Myocyte (in vitro differentiated cells): Measurements from ENCODE around the gene CMTM7. TPM values are rescaled to one million over a fixed set of nuclear protein-coding genes. Genes with fewer than 3 reads are reported as not detected.

Experiments used
- DNase-seq: peaks from one replicate; pipeline ENCODE4 v3.0.0-alpha.2; 2012; ENCODE audit warnings: low read depth
- polyA plus RNA-seq: library from polyadenylated mRNA; unstranded; fragments of >200 nt; gene quantifications from one replicate; pipeline ENCODE4 v1.2.1, GENCODE V29; 2012; ENCODE audit warnings: missing spikeins
- total RNA-seq: library from RNA; depleted of rRNA; stranded (reverse); fragments of >200 nt; gene quantifications from 2 replicates; pipeline ENCODE4 v1.2.3, GENCODE V29; 2014

Gene CMTM7, protein sequence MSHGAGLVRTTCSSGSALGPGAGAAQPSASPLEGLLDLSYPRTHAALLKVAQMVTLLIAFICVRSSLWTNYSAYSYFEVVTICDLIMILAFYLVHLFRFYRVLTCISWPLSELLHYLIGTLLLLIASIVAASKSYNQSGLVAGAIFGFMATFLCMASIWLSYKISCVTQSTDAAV
- 10.2 and 15.2 TPM in 2 replicates for total RNA-seq
- polyA plus RNA-seq: 6.1 TPM

DNA sequence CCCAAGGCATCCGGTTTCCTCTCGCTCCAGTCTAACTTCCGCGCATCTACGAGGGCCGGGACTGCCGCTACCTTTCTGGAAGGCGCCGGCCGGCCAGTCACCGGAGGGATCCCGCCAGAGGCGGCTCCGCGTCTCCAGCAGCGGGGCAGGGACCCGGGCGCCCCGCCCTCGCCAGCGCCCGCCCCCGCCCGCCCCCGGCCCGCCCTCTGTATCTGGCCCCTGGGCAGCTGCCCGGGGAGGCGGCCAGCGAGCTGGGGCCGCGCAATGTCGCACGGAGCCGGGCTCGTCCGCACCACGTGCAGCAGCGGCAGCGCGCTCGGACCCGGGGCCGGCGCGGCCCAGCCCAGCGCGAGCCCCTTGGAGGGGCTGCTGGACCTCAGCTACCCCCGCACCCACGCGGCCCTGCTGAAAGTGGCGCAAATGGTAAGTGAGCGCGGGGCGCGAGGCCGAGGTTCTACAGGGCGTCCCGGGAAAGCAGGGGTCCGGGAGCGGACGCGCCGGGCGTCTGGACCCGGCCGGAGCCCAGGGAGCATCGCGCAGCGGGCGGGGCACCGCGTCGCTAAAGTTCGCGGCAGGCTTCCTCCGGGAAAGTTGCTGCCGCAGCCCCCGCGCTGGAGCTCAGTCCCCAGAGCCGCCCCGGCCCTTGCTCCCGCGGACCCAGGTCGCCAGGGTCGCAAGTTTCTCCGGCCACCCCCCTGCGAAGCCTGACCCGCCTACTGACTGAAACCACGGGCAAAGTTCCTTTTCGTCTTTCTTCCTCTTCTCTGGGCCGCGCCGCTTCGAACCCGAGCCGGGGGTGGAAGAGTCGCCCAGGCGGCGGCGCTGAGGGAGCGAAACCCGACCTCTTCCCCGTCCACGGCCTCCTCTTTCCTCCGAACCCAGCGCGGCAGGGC lies at the start of gene CMTM7:
Gene CMTM7, plus strand, starts transcription at position 211 of the 893 bp plus-strand sequence. Its CDS starts 54 bp downstream, at position 265.
- peak; percentile 74 for DNase-seq

DNA sequence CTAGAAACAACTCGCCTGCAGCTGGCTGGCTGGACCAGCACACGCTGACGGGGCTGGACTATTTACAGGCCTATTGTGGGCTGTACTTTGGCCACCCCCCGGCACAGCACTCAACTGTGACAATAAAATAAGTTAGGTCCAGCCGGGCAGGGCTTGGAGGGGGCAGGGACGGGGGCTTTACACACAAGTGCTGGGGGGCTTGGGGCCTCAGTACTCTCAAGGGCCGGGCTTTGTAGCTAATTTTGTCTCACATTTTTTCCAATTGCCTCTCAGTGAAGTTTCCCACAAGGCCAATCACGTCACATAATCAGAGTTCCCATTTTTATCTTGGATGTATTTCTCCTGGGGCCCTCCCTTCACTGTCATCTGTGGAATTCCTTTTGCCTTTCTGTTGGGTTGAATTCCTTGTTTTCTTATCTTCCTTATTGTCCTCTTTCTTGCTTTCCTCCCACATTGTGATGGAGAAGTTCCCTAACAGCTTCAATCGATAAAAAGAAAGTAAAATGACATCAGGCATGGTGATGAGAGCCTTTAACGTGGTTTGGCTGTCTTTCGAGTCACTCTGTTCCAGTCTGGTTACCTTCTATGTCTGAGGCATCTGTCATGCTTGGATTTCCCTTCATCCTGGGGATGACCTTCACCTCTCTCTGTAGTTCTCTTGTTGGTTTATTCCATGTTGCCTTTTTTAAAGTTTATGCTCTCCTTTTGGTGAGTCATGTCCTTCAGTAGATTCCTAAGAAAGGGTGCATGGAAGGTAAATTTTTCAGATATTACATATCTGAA lies 44.1 kb upstream of the CMTM7 start:
- peak; percentile 6 for DNase-seq

DNA sequence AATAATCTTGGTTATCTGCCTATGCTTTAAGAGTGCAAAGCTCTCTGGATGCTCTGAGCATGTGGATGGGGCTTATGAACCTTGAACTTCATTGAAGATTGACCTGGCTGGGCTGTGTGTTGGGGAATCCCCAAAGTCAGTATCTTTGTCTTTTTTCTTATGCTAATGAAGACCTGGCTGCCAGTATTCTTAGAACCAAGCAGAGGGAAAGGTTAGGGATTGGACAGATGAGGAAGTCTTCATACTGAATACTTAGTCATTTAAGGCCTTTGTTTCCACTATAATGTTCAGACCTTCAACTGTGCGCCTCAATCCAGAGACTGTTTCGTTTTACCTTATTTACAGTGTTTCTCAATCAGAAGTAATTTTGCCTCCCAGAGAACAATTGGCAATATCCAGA lies 42.5 kb upstream of the CMTM7 start:
- no peak for DNase-seq

DNA sequence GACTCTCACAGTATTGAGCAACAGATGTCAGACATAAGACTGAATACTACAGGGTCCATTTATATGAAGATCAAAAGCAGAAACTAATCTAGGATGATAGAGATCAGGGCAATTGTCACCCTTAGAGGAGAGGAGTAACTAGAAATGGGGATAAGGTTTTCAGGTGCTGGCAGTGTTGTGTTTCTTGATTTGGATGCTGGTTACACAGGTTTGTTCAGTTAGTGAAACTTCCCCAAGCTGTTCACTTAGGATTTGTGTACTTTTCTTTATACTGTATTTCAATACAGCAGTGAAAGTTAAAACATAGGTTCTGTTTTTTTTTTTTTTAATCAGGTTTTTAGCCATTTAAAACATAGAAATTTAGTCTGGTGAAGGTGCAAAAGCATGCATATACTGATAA lies 39.1 kb upstream of the CMTM7 start:
- DNase-seq: no peak

DNA sequence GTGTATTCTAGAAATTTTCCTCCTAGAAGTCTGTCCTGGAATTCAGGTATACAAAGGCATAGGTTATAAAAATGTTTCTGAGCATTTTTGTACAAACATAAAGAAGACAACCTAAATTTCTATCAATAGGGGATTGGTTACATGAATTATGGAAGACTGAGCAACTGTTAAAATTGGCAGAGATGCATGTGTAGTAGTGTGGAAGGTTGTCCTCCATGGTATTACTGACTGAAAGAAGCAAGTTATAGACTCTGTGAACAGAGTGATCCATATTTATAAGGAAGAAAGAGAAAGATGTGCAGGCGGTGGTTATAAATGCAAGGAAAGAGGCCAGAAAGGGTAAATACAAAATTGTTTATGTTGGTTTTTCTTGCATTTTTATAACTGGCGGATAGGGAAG lies 38.3 kb upstream of the CMTM7 start:
- no peak for DNase-seq

DNA sequence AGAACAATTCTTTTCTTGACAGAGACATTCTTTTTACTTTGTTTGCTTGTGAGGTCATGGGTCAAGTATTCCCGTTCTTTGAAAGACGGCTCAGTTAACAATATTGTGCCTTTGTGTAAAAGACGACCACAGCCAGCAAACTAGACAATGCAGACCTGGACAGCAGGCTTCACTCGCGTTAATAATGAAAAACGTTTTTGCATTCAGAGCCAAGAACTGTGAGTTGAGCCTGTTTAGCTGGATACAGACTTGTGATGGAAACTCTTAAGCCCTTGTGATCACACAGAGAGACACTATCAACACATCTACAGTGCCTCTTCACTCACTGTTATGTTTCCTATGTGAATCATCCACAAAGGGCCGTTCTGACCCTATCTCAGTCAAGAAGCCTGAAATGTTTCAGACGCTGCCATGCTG lies 37.3 kb upstream of the CMTM7 start:
- no peak for DNase-seq

DNA sequence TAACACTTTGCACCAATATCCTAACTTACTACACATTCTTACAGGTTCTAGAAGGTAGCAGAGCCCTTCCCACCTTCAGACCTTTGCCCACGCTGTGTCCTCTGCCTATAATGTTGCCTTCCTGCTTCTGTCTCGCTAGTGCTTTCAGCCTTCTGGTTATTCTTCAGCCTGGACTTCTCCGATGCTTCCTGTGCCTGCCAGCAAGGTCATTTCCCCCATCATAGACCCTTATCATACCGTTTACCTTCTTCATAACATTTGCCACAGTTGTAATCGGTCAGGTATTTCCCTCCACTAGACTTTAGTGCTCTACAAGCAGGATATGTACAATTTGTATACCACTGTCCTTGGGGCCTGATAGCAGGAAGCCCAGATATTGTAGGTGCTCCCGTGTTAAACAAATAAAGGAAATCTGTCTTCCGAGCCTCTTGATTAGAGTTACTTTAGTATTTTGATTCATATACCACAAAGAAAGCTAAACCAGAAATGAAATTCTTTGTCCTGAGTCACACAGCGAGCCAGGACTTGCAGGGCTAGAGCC lies 35.8 kb upstream of the CMTM7 start:
- no peak for DNase-seq

DNA sequence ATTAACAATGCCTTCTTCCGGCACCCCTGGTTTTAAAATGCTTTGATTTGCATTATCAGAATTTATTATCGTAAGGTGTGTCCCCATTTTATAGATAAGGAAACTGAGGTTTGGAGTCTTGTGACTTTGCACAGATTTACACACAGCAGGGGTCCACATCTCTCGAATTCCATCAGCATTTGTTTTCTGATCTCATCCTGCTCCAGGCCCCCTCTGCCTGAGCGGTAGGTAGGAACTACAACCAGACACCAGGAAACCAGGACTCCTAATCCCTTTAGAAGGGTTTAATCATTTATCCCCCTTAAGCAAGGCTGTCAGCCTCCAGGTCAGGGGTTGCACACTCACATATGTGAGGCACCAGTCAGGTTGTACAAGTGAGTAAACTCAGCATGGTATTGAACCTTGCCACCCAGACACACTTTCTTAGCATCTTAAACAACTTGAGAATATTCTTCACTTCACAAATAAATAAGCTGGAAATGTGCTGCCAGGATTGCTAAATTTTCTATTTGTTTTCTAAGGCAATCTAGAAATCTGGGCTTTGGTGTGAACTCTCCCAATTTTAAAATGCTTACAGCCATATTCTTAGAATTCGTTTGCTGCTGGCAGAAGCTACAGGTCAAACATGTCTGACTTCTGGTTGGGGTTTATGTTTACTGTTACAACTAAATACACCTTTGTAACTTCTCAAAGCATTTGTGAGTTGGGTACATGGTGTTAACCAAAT lies 31.7 kb upstream of the CMTM7 start:
- no peak for DNase-seq

DNA sequence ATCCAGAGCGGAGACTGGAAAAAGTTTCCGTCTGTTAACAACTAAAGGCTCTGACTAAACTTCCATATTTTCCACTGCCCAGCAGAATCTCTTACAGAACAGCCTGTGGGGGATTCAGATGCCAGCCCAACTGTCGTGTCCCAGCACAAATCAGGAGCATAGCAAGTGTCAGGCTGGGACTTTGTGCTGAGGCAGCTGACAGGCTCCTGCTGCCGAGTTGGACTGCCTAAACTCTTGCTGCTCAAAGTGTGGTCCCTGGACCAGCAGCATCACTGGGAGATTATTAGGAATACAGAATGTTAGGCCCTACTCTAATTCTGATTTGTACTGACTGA lies 31.2 kb upstream of the CMTM7 start:
- DNase-seq: no peak

DNA sequence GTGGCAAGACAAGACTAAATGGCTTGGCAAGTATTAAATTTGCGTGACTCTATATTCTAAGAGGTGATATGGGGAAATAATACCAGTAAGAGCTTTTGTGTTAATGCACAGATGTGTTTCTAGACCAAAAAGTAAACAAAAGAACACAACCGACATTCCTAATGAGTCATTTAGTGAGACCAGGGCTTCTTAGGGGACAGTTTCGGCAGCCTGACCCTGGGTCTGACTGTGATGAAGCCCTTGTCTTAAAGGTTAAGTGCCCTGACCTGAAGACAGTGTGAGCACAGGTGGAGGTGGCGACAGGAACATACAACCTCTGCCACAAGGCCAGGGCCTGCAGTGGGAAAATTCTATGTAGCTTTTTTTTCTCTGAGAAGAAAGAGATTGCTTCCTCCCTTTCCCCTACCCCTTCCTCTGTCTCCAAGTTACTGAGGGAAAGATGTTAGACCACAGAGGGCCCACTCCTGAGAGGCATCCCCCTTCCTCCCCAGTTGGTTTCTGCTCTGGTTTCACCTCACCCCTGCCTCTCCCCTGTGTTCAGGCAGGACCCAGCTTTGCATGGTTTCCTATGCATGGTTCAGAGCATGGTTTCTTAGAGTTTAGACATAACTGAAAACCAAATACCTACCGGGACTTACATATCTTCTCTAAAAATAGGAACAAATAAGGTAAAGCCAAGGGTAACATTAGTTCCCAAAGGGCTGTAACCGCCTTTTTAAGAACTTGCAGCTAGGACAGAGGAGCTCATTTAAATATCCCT lies 24.8 kb upstream of the CMTM7 start:
- no peak for DNase-seq

DNA sequence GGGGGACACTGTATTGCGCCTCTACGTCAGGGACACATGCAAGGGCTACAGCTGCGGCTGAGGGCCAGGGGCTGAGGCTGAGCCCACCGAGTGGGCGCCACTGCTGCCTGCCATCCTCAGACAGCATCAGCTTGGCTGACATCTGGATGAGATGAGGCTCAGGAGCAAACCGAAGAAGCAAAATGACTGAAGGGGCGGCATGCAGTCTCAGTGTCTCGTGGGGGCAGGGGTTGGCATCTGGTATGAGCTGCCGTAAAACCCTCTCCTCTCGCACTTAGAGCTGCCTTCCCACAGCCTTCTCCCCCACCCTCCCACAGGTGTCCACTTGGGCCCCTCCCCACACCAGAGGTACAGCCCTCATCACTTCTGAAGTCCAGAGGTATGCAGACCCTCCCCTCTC lies 24.2 kb upstream of the CMTM7 start:
- DNase-seq: no peak

DNA sequence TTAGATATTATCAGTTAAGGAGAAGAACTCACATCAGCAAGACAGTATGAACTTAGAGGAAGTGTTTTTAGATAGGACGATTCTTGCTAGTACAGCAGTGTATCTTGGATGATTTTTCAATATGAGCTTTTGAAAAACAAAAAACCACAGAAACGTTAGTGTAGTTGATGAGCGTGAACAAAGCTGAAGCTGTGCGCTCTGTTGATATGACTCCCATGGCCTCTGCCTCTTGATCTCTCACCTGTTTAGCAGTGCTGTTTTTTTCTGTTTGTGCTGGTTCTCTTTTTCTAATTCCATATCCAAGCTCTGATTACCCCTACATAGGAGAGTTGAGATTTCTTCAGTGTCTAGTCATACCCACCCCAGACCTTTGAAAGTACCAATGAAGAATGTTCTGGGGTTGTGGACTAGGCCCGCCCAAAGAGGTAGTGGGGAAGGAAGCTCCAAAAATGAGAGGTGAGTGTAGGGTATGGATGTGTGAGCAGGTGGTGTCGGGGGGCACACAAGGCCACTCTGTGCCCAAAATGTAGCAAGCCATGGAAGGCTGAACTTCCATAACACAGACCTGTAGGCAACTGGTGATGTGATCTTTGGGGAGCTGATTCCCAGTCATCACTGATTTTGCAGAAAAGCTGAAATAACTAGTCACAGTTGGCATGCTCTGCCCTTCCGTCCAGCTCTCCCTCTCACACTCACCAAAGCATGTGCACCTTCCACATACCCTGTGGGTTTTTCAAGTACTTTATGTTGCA lies 20.0 kb upstream of the CMTM7 start:
- DNase-seq: no peak

DNA sequence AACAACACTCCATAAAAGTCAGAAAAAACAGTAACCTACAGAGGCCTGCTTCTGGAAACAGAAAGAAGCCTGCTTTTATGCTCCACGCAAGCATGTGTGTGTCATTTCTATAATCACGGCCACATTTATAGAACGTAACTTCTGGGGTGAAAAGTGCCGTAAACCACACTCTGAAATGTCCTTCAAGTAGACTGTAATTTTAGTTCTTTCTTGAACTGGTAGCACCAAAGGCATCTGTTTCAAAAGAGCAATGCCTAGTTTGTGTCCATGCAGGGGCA lies 19.5 kb upstream of the CMTM7 start:
- DNase-seq: no peak

DNA sequence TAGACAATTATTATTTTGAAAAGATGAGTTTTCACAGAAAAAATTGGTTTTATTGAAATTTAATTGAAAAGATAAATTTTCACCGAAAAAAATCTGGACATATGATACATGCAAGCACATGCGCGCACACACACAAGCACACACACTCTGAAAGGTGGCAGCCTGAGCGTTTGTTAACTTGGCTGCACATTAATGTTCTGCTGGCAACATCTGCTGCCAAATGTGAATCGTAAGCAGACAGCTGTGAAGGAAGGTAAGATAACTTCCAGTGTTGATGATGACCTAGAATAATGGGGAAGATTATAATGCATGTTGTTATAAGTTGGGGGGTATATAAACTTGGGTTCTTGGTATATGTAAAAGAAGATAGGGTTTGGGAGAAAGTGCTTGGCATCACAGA lies 18.4 kb upstream of the CMTM7 start:
- DNase-seq: no peak

DNA sequence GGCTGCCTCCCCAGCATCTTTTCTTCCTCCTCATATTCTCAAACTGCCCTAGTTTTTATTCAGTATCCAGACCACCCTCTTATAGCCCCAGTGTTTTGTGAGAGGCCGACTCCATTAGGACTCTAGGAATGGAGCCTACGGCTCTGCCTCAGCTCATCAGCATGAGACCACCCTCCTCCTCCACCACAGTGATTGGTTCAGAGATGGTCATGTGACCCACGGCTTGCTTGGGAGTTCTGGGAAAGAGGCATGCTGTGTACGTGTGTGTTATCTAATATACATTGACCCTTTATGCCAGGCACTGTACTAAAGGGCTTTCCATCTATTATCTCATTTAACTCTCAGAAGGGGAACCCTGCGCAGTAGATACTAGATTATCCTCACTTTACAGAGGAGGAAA lies 17.8 kb upstream of the CMTM7 start:
- no peak for DNase-seq

DNA sequence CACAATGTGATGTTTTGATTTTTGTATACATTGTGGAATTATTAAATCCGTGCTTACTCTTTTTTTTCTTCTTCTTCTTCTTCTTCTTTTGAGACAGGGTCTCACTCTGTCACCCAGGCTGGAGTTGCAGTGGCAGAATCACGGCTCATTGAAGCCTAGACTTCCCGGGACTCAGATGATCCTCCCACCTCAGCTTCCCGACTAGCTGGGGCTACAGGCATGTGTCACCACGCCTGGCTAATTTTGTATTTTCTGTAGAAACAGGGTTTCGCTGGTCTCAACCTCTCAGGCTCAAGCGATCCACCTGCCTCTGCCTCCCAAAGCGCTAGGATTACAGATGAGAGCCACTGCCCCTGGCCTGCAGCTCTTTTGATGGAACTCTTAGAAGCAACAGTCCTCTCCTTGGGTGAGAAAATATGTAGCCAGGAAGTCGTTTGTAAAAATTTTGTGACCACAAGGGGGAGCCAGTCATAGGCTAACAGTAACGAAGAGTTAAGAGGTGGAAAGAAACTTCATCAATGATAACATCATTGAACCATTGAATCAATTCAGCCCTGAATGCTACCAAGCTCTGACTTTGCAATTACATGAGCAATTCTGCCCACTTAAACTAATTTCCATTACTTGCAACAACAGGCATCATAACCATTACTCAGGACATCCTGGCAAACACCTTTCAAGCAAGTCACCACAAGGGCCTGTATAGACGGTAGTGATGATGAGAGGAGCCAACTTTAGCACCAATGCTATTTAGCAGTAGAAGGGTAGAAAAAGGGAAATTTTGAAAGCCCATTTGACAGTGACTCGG lies 16.7 kb upstream of the CMTM7 start:
- DNase-seq: peak; percentile 84

DNA sequence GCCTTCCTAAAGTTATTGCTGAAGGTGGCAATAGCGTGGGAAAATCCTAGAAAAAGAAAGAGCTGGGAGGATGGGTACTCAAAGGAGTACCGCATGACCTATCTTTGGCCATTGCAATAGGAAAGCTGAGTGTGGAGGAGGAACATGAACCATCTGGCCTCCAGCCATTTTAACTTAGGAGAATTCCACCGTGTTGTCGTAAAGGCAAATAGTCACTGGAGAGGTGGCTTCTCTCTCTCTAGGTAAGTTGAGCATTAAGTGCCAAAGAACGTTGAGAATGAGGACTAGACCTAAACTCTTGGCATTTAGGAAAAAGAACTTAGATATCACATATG lies 16.1 kb upstream of the CMTM7 start:
- no peak for DNase-seq

DNA sequence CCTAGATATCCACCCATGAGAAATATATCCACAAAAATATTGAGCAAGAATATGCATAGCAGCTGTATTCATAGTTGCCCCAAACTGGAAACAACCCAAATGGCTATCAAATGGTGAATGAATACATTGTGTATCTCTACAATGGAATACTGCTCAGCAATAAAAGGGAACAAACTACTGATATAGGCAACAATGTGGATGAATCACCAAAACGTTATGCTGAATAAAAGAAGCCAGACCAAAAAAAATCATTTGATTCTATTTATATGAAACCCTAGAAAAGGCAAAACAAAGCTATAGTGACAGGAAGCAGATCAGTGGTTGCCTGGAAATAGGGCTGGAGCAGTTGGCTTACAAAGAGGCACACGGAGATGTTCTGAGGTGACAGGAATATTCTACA lies 15.5 kb upstream of the CMTM7 start:
- no peak for DNase-seq

DNA sequence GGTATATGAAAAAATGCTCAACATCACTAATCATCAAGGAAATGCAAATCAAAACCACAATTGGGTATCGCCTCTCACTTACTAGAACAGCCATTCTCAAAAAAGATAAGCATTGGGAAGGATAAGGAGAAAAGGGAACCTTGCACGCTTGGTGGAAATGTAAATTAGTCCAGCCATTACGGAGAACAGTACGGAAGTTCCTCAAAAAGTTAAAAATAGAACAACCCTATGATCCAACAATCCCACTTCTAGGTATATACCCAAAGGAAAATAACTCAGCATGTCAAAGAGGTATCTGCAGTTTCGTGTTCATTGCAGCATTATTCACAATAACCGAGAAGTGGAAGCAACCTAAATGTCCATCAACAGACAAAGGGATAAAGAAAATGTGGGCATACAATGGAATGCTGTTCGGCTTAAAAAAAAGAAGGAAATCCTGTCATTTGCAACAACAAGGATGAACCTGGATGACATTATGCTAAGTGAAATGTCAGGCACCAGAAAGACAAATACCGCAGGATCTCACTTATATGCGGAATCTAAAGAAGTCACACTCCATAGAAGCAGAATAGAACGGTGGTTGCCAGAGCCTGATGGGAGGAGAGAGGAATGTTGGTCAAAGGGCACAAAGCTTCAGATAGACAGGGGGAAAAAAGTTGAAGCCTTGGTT lies 11.7 kb upstream of the CMTM7 start:
- no peak for DNase-seq
